Measurements from ENCODE around the gene CDC42BPA. TPM values are rescaled to one million over a fixed set of nuclear protein-coding genes. Genes with fewer than 3 reads are reported as not detected.
A peak's percentile ranks its signal among the peaks of the same experiment; 100 is the strongest.

CDC42BPA gene
- total and polyA plus RNA-seq, 2 experiments from 2014 or later = 28.6 to 39.1 TPM

DNA sequence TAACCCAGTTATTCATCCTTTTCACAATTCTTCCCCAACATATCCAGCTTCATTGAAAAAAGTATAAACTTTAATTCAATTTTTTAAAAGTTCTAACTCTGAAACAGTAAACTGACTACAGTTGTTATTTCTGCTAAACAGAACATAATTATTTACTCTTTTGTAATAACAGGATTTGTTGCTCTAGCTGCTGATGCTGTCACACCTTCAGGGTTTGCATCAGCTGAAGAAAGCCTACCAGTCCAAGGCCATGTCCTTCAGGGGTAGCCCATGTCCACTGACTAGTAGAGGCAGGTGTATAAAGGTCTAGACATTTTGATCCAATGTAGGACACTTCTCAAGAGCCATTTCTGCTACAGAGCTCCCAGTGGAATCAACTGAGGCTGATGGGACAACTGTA, 107.7 kb downstream of the CDC42BPA start:
- DNase-seq = no peak
- H2AFZ ChIP-seq = no peak overlapping the region
- no peaks in the 10 kb centered on the region for H4K20me1 ChIP-seq (ENCODE audit: insufficient read depth)
- no peak overlapping the region for H3K4me2 ChIP-seq (ENCODE audit: unreplicated experiment)
- no peaks in the 10 kb centered on the region for H3K9me3 ChIP-seq (ENCODE audit: low read depth)
- H3K4me1 ChIP-seq (ENCODE audit: insufficient read depth) = no peaks in the 10 kb centered on the region; the same call in 1 of the 2 replicates
- in situ Hi-C loops (cut with MboI) = no loop called here
- H3K36me3 ChIP-seq (ENCODE audit: low read depth) = no peaks in the 10 kb centered on the region; the same call in 1 of the 2 replicates
- H3K9ac ChIP-seq = no peak overlapping the region
- H3K9me2 ChIP-seq (ENCODE audit: insufficient read depth) = no peaks in the 10 kb centered on the region
- H3K79me2 ChIP-seq (ENCODE audit: insufficient read depth) = peaks cover 56% of the 10 kb centered on the region
- no peak overlapping the region for H3K27ac ChIP-seq
- H3F3A ChIP-seq (ENCODE audit: insufficient read depth) = no peaks in the 10 kb centered on the region
- H3K4me3 ChIP-seq = no peak overlapping the region
- H3K27me3 ChIP-seq (replicated peaks; ENCODE audit: insufficient read depth) = no peaks in the 10 kb centered on the region
- TF ChIP-seq EZH2phosphoT487 (IDR thresholded peaks at IDR 0.05; ENCODE audit: insufficient read depth, low read depth) = no peak
- no peak for TF ChIP-seq EZH2 (IDR thresholded peaks at IDR 0.05; ENCODE audit: insufficient read depth, poor library complexity, severe bottlenecking)

DNA sequence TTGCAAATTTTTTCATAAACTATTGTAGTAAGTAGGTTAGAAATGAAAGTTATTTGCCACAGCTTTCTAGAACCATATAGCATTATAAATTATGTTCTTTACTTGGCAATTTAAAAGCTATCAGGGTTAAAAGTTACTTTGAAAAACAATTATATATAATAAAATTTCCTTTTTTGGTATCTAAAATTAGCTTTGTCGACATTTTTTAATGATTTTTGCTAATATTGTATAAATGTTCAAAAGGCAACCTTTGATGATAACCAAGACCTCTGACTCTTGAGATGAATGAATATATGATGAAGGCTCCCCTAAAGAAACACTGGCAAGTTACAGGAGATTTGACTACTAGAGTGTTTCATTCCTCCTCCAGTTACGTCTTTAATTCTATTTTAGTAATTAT, 121.2 kb downstream of the CDC42BPA start:
- H3K9ac ChIP-seq = no peak overlapping the region
- peaks cover 8% of the 10 kb centered on the region for H3F3A ChIP-seq (ENCODE audit: insufficient read depth)
- TF ChIP-seq EZH2phosphoT487 (IDR thresholded peaks at IDR 0.05; ENCODE audit: insufficient read depth, low read depth) = no peak
- no peak for TF ChIP-seq EZH2 (IDR thresholded peaks at IDR 0.05; ENCODE audit: insufficient read depth, poor library complexity, severe bottlenecking)
- 96 to 99% methylated on average over 2 of the region's 2 CpGs for WGBS, 2 experiments (ENCODE audit: low coverage in 1 of 2, low lambda C conversion rate in 2 of 2, missing lambda C conversion rate in 2 of 2)
- no peaks in the 10 kb centered on the region for H3K9me3 ChIP-seq (ENCODE audit: low read depth)
- peaks cover 5% of the 10 kb centered on the region for H3K4me1 ChIP-seq (ENCODE audit: insufficient read depth)
- H3K4me3 ChIP-seq = no peak overlapping the region
- no peak overlapping the region for H3K27ac ChIP-seq
- H3K4me2 ChIP-seq (ENCODE audit: unreplicated experiment) = no peak overlapping the region
- no peak for DNase-seq
- H3K9me2 ChIP-seq (ENCODE audit: insufficient read depth) = no peaks in the 10 kb centered on the region
- peaks cover 46% of the 10 kb centered on the region for H3K79me2 ChIP-seq (ENCODE audit: insufficient read depth)
- no peaks in the 10 kb centered on the region for H3K27me3 ChIP-seq (replicated peaks; ENCODE audit: insufficient read depth)
- no peak overlapping the region for H2AFZ ChIP-seq
- no peaks in the 10 kb centered on the region for H4K20me1 ChIP-seq (ENCODE audit: insufficient read depth)
- peaks cover 11% of the 10 kb centered on the region; the same call in 1 of the 2 replicates for H3K36me3 ChIP-seq (ENCODE audit: low read depth)
- in situ Hi-C loops (cut with MboI) = no loop called here

GRCh38 chr1:227192163-227192562, 126.1 kb downstream of the CDC42BPA start:
- in situ Hi-C loops (cut with MboI) = no loop called here
- peak; percentile 97 for DNase-seq
- peaks cover 67% of the 10 kb centered on the region for H3K79me2 ChIP-seq (ENCODE audit: insufficient read depth)
- H3K9me2 ChIP-seq (ENCODE audit: insufficient read depth) = no peaks in the 10 kb centered on the region
- H3K27ac ChIP-seq = peak overlapping the region; percentile 77
- H3K36me3 ChIP-seq (ENCODE audit: low read depth) = no peaks in the 10 kb centered on the region
- H3F3A ChIP-seq (ENCODE audit: insufficient read depth) = peaks cover 22% of the 10 kb centered on the region
- H4K20me1 ChIP-seq (ENCODE audit: insufficient read depth) = 0 out of 2 replicates have a peak, but pooled peaks cover 6% of the 10 kb centered on the region
- no peak for TF ChIP-seq EZH2 (IDR thresholded peaks at IDR 0.05; ENCODE audit: insufficient read depth, poor library complexity, severe bottlenecking)
- TF ChIP-seq EZH2phosphoT487 (IDR thresholded peaks at IDR 0.05; ENCODE audit: insufficient read depth, low read depth) = no peak
- no peaks in the 10 kb centered on the region for H3K9me3 ChIP-seq (ENCODE audit: low read depth)
- H3K4me1 ChIP-seq (ENCODE audit: insufficient read depth) = peaks cover 21% of the 10 kb centered on the region
- WGBS, 2 experiments (ENCODE audit: low coverage in 1 of 2, low lambda C conversion rate in 2 of 2, missing lambda C conversion rate in 2 of 2) = 13 to 26% methylated on average over 2 of the region's 2 CpGs
- no peak overlapping the region for H2AFZ ChIP-seq
- H3K27me3 ChIP-seq (replicated peaks; ENCODE audit: insufficient read depth) = no peaks in the 10 kb centered on the region
- peak overlapping the region; percentile 47 for H3K9ac ChIP-seq
- peak overlapping the region; percentile 73 for H3K4me2 ChIP-seq (ENCODE audit: unreplicated experiment)
- H3K4me3 ChIP-seq = peak overlapping the region; percentile 26

- peak overlapping the region; percentile 59 for H3K4me2 ChIP-seq (ENCODE audit: unreplicated experiment)
- TF ChIP-seq EZH2 (IDR thresholded peaks at IDR 0.05; ENCODE audit: insufficient read depth, poor library complexity, severe bottlenecking) (no peak), EZH2phosphoT487 (IDR thresholded peaks at IDR 0.05; ENCODE audit: insufficient read depth, low read depth) (no peak)
- H3K27ac ChIP-seq = peak overlapping the region; percentile 77
- peak overlapping the region; percentile 47 for H3K9ac ChIP-seq
- H4K20me1 ChIP-seq (ENCODE audit: insufficient read depth) = 0 out of 2 replicates have a peak, but pooled peaks cover 6% of the 10 kb centered on the region
- H3K36me3 ChIP-seq (ENCODE audit: low read depth) = no peaks in the 10 kb centered on the region
- peaks cover 22% of the 10 kb centered on the region for H3F3A ChIP-seq (ENCODE audit: insufficient read depth)
- in situ Hi-C loops (cut with MboI) = no loop called here
- peaks cover 73% of the 10 kb centered on the region for H3K79me2 ChIP-seq (ENCODE audit: insufficient read depth)
- H3K9me3 ChIP-seq (ENCODE audit: low read depth) = no peaks in the 10 kb centered on the region
- H3K4me3 ChIP-seq = peak overlapping the region; percentile 26
- no peak overlapping the region for H2AFZ ChIP-seq
- H3K27me3 ChIP-seq (replicated peaks; ENCODE audit: insufficient read depth) = no peaks in the 10 kb centered on the region
- DNase-seq = no peak
- H3K4me1 ChIP-seq (ENCODE audit: insufficient read depth) = peaks cover 21% of the 10 kb centered on the region
- no peaks in the 10 kb centered on the region for H3K9me2 ChIP-seq (ENCODE audit: insufficient read depth)
- 82 to 83% methylated on average over 2 of the region's 2 CpGs for WGBS, 2 experiments (ENCODE audit: low coverage in 1 of 2, low lambda C conversion rate in 2 of 2, missing lambda C conversion rate in 2 of 2)
Observed at GRCh38 chr1:227191607-227192006, 126.7 kb downstream of the CDC42BPA start.

DNA sequence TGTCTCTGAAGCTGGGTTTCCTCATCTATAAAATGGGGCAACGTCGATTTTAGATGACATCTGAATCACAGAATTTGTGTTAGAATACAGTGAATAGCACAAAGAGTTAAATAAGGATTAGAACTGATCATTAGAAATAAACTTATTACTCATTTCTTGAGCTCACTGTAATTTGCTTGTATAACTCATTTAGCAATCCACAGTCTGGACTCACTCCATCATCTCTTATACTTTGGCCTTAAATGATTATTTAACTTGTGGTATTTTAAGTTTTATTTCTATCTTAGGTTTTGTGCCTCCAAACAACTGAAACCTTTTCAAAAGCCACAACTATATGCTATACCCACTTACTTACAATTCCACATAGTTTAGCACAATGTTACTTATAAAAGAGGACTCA, 128.0 kb downstream of the CDC42BPA start:
- H3K79me2 ChIP-seq (ENCODE audit: insufficient read depth) = peaks cover 79% of the 10 kb centered on the region
- no peaks in the 10 kb centered on the region for H3K36me3 ChIP-seq (ENCODE audit: low read depth)
- H3F3A ChIP-seq (ENCODE audit: insufficient read depth) = peaks cover 22% of the 10 kb centered on the region
- H3K9ac ChIP-seq = no peak overlapping the region
- H3K9me2 ChIP-seq (ENCODE audit: insufficient read depth) = no peaks in the 10 kb centered on the region
- TF ChIP-seq EZH2 (IDR thresholded peaks at IDR 0.05; ENCODE audit: insufficient read depth, poor library complexity, severe bottlenecking) (no peak), EZH2phosphoT487 (IDR thresholded peaks at IDR 0.05; ENCODE audit: insufficient read depth, low read depth) (no peak)
- no peak overlapping the region for H2AFZ ChIP-seq
- 0 out of 2 replicates have a peak, but pooled peaks cover 6% of the 10 kb centered on the region for H4K20me1 ChIP-seq (ENCODE audit: insufficient read depth)
- no peak overlapping the region for H3K27ac ChIP-seq
- no peaks in the 10 kb centered on the region for H3K27me3 ChIP-seq (replicated peaks; ENCODE audit: insufficient read depth)
- WGBS, 2 experiments (ENCODE audit: low coverage in 1 of 2, low lambda C conversion rate in 2 of 2, missing lambda C conversion rate in 2 of 2) = 97 to 100% methylated on average over 2 of the region's 2 CpGs
- H3K4me3 ChIP-seq = no peak overlapping the region
- H3K4me1 ChIP-seq (ENCODE audit: insufficient read depth) = peaks cover 21% of the 10 kb centered on the region
- H3K9me3 ChIP-seq (ENCODE audit: low read depth) = no peaks in the 10 kb centered on the region
- in situ Hi-C loops (cut with MboI) = no loop called here
- no peak overlapping the region for H3K4me2 ChIP-seq (ENCODE audit: unreplicated experiment)
- DNase-seq = peak; percentile 37

Measured in GM23248 (cell line).